Right lung (tissue), 5 donors: ENCODE measurements around the gene CACNA2D1. TPM values are rescaled to one million over a fixed set of nuclear protein-coding genes. Genes with fewer than 3 reads are reported as not detected.

ENCODE experiments used
- DNase-seq, 2 donors: peaks; one replicate each; pipeline ENCODE4 v3.0.0-alpha.2; 2013
- polyA plus RNA-seq, 5 donors: library from polyadenylated mRNA; unstranded; fragments of 120-200 nt; gene quantifications; one replicate each; pipeline versions ENCODE4 v1.2.1 to v1.2.3, GENCODE V29; 2013; ENCODE audit warnings: inconsistent platforms in 1 of 5, low replicate concordance in 1 of 5; ENCODE audit not compliant: insufficient read length in 5 of 5, insufficient read depth in 1 of 5

The CACNA2D1 gene
- polyA plus RNA-seq, 5 donors = 12.2 to 21.3 (median 18.6) TPM

GRCh38 chr7:82343716-82344115 lies 99.9 kb downstream of the CACNA2D1 start:
- DNase-seq = no peak

- no peak for DNase-seq
Measured at GRCh38 chr7:82339958-82340357, 103.6 kb downstream of the CACNA2D1 start.

- DNase-seq = no peak
Measured at GRCh38 chr7:82335927-82336326, 107.7 kb downstream of the CACNA2D1 start.

GRCh38 chr7:82335001-82335400 lies 108.6 kb downstream of the CACNA2D1 start:
- peak; percentile 21 to 26 for DNase-seq

- DNase-seq = no peak
Measured at GRCh38 chr7:82331234-82331633, 112.3 kb downstream of the CACNA2D1 start.

GRCh38 chr7:82330706-82331215 lies 112.8 kb downstream of the CACNA2D1 start:
- no peak for DNase-seq

- no peak for DNase-seq
Measured at GRCh38 chr7:82327898-82328297, 115.7 kb downstream of the CACNA2D1 start.

- no peak for DNase-seq
Measured at GRCh38 chr7:82325416-82325815, 118.2 kb downstream of the CACNA2D1 start.

GRCh38 chr7:82323806-82324205 lies 119.8 kb downstream of the CACNA2D1 start:
- DNase-seq = no peak

- DNase-seq = peak; percentile 41 to 42
Measured at GRCh38 chr7:82319674-82320118, 123.9 kb downstream of the CACNA2D1 start.

- DNase-seq = no peak
Measured at GRCh38 chr7:82318786-82319185, 124.8 kb downstream of the CACNA2D1 start.

- DNase-seq = no peak
Measured at GRCh38 chr7:82317760-82318159, 125.8 kb downstream of the CACNA2D1 start.

GRCh38 chr7:82317257-82317721 lies 126.3 kb downstream of the CACNA2D1 start:
- no peak for DNase-seq

- DNase-seq = no peak
Measured at GRCh38 chr7:82313269-82313668, 130.3 kb downstream of the CACNA2D1 start.

- no peak for DNase-seq
Measured at GRCh38 chr7:82312646-82313045, 130.9 kb downstream of the CACNA2D1 start.

GRCh38 chr7:82305347-82306005 lies 138.1 kb downstream of the CACNA2D1 start:
- no peak for DNase-seq

GRCh38 chr7:82294865-82295264 lies 148.7 kb downstream of the CACNA2D1 start:
- DNase-seq = no peak

GRCh38 chr7:82294382-82294784 lies 149.2 kb downstream of the CACNA2D1 start:
- DNase-seq = no peak

GRCh38 chr7:82293467-82293866 lies 150.1 kb downstream of the CACNA2D1 start:
- DNase-seq = no peak

GRCh38 chr7:82291931-82292330 lies 151.6 kb downstream of the CACNA2D1 start:
- DNase-seq = no peak

GRCh38 chr7:82289889-82290288 lies 153.7 kb downstream of the CACNA2D1 start:
- DNase-seq = no peak

GRCh38 chr7:82289152-82289535 lies 154.4 kb downstream of the CACNA2D1 start:
- no peak for DNase-seq

GRCh38 chr7:82286798-82287140 lies 156.8 kb downstream of the CACNA2D1 start:
- DNase-seq = no peak
